ENCODE data around the gene KCNJ12.
A peak's percentile ranks its signal among the peaks of the same experiment; 100 is the strongest.

KCNJ12 gene

GRCh38 chr17:21458054-21458453 lies 81.9 kb downstream of the KCNJ12 start:
- no peak for DNase-seq (ENCODE audit: low read depth)
- H3K4me3 ChIP-seq (ENCODE audit: control insufficient read depth, low read depth, low read length): no peak overlapping the region
- no peak for TF ChIP-seq CTCF (conservative IDR thresholded peaks at IDR 0.05; ENCODE audit: control insufficient read depth, insufficient read depth, low read depth, low read length)

- no peak overlapping the region for H3K4me3 ChIP-seq (ENCODE audit: control insufficient read depth, low read depth, low read length)
- no peak for TF ChIP-seq CTCF (conservative IDR thresholded peaks at IDR 0.05; ENCODE audit: control insufficient read depth, insufficient read depth, low read depth, low read length)
- DNase-seq (ENCODE audit: low read depth): no peak
Measured at GRCh38 chr17:21459536-21459935, 83.4 kb downstream of the KCNJ12 start.

- peak; percentile 74 for DNase-seq (ENCODE audit: low read depth)
- no peak for TF ChIP-seq CTCF (conservative IDR thresholded peaks at IDR 0.05; ENCODE audit: control insufficient read depth, insufficient read depth, low read depth, low read length)
Measured at GRCh38 chr17:21460358-21460757, 84.2 kb downstream of the KCNJ12 start.

GRCh38 chr17:21462237-21462636 lies 86.1 kb downstream of the KCNJ12 start:
- no peak for TF ChIP-seq CTCF (conservative IDR thresholded peaks at IDR 0.05; ENCODE audit: control insufficient read depth, insufficient read depth, low read depth, low read length)
- no peak for DNase-seq (ENCODE audit: low read depth)
- no peak overlapping the region for H3K4me3 ChIP-seq (ENCODE audit: control insufficient read depth, low read depth, low read length)

More at GRCh38 chr17:21460358-21460757, 84.2 kb downstream of the KCNJ12 start:
- H3K4me3 ChIP-seq (ENCODE audit: control insufficient read depth, low read depth, low read length): no peak overlapping the region

- TF ChIP-seq CTCF (conservative IDR thresholded peaks at IDR 0.05; ENCODE audit: control insufficient read depth, insufficient read depth, low read depth, low read length): no peak
- DNase-seq (ENCODE audit: low read depth): no peak
- H3K4me3 ChIP-seq (ENCODE audit: control insufficient read depth, low read depth, low read length): no peak overlapping the region
Measured at GRCh38 chr17:21463204-21463661, 87.1 kb downstream of the KCNJ12 start.

GRCh38 chr17:21463779-21464407 lies 87.7 kb downstream of the KCNJ12 start:
- no peak overlapping the region for H3K4me3 ChIP-seq (ENCODE audit: control insufficient read depth, low read depth, low read length)
- no peak for DNase-seq (ENCODE audit: low read depth)
- no peak for TF ChIP-seq CTCF (conservative IDR thresholded peaks at IDR 0.05; ENCODE audit: control insufficient read depth, insufficient read depth, low read depth, low read length)

All from fibroblast of mammary gland (primary cell).